HepG2 (cell line): ENCODE data around the gene ARPP19.

Experiments
- RBAK ChIP-seq: sonication (generic); formaldehyde crosslinking; IDR thresholded peaks from 2 replicates; pipeline ENCODE4 v1.5.1; 2020; ENCODE audit warnings: mild to moderate bottlenecking, missing genetic modification reagents
- ZNF160 ChIP-seq: sonication (generic); formaldehyde crosslinking; IDR thresholded peaks from 2 replicates; pipeline ENCODE4 v1.8.0; 2022; ENCODE audit warnings: mild to moderate bottlenecking, inconsistent platforms, missing genetic modification reagents
- ZNF777 ChIP-seq: sonication (generic); formaldehyde crosslinking; IDR thresholded peaks from 2 replicates; pipeline ENCODE4 v1.4.0; 2020; ENCODE audit warnings: missing genetic modification reagents

DNA sequence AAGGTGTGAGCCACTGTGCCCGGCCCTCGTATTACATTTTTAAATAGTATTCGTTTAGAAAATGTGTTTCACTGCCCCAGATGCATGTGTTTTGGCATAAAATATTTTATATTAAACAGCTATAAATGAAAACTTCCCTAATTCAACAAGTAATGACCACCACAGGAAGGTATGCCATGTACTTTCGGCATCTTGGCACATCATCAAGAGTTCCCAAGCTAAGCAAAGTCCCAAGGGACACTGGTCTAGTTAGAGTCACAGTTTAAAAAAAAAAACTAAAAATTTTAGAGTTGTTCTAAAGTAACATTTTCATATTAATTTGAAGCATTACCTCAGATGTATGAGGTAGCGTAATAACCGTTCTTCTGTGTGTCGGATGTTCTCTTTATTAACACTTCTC is 15.6 kb upstream of the ARPP19 start:
- no peak for TF ChIP-seq ZNF160 (CRISPR knock-in tag)
- no peak for TF ChIP-seq RBAK (CRISPR knock-in tag)
- no peak for TF ChIP-seq ZNF777 (CRISPR knock-in tag)
